ENCODE data around the gene SIRT4. TPM values are rescaled to one million over a fixed set of nuclear protein-coding genes. Genes with fewer than 3 reads are reported as not detected.

SIRT4 gene
- total and polyA plus RNA-seq, 2 of the 13 experiments (the other 11 are each of a cell fraction or from before 2014, with no cell fraction given): 3.4 to 5.8 TPM

DNA sequence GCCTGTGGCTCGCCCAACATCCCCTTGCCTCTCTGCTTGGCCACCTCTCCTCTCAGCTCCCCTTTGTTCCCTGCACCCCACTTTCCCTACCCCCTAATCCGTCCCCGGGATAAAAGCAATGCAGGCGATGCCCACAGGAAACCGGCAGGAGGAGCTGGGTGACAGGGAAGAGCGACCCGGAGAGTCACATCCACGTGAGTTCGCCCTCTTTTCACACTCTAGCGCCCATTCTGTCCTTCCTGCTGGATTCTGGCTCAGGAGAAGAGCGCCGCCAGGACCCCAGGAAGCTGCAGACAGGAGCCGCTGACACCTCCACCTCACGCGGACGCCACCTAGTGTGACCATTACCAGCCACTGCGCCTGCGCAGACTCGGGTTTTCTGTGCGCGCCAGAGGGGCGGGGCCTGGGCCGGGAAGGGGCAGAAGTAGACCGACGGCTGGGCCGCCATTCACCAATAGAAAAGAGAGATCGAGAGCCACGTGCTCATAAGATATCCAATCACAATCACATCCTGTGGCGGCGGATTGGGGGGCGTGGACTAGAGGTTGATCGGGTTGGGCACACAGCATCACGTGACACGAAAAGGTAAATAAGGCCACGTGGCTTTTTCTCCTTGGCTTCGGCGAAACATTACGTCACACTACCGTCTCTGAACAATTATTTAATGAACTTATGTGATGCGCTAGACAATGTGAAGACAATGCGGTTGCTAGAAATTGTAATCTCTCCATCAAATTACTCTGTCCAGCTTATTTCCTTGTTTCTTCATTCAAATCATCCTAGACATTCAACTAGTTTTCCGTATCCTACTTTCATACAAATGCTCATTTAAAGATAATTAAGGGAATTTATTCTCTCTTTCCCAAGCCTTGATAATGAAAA is 15.3 kb downstream of the SIRT4 start (continued):
- TF ChIP-seq RXRA (CRISPR knock-in tag; IDR thresholded peaks at IDR 0.05): peak; percentile 33; the same call in 1 of the 2 replicates
- peak; percentile 36; the same call in 1 of the 2 replicates for TF ChIP-seq ATF3 (CRISPR knock-in tag; IDR thresholded peaks at IDR 0.05)
- peak; percentile 33; the same call in 1 of the 2 replicates for TF ChIP-seq RERE (CRISPR knock-in tag; IDR thresholded peaks at IDR 0.05; ENCODE audit: low read depth)
- TF ChIP-seq PCBP2 (optimal IDR thresholded peaks at IDR 0.05; ENCODE audit: low read depth, low read length, poor library complexity, severe bottlenecking): no peak
- TF ChIP-seq ZNF24 (IDR thresholded peaks at IDR 0.05): no peak
- no peak for TF ChIP-seq TBP (CRISPR knock-in tag; IDR thresholded peaks at IDR 0.05)
- TF ChIP-seq RFX1 (IDR thresholded peaks at IDR 0.05): no peak
- TF ChIP-seq GATA4 (IDR thresholded peaks at IDR 0.05; ENCODE audit: borderline replicate concordance, low read depth): 0 out of 2 replicates have a peak, but pooled peaks have one; percentile 18
- TF ChIP-seq ZGPAT (CRISPR knock-in tag; IDR thresholded peaks at IDR 0.05): peak; percentile 35; the same call in 1 of the 2 replicates
- TF ChIP-seq, protein P1, sequence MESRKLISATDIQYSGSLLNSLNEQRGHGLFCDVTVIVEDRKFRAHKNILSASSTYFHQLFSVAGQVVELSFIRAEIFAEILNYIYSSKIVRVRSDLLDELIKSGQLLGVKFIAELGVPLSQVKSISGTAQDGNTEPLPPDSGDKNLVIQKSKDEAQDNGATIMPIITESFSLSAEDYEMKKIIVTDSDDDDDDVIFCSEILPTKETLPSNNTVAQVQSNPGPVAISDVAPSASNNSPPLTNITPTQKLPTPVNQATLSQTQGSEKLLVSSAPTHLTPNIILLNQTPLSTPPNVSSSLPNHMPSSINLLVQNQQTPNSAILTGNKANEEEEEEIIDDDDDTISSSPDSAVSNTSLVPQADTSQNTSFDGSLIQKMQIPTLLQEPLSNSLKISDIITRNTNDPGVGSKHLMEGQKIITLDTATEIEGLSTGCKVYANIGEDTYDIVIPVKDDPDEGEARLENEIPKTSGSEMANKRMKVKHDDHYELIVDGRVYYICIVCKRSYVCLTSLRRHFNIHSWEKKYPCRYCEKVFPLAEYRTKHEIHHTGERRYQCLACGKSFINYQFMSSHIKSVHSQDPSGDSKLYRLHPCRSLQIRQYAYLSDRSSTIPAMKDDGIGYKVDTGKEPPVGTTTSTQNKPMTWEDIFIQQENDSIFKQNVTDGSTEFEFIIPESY (CRISPR knock-in tag; IDR thresholded peaks at IDR 0.05): no peak
- TF ChIP-seq KAT7 (CRISPR knock-in tag; IDR thresholded peaks at IDR 0.05; ENCODE audit: borderline replicate concordance): peak; percentile 40; the same call in 1 of the 2 replicates
- no peak for TF ChIP-seq HNF4G (IDR thresholded peaks at IDR 0.05; ENCODE audit: borderline replicate concordance, low read depth, low read length)
- TF ChIP-seq HNF4G (CRISPR knock-in tag; IDR thresholded peaks at IDR 0.05; ENCODE audit: borderline replicate concordance, low read depth): no peak
- TF ChIP-seq NCOA2 (CRISPR knock-in tag; IDR thresholded peaks at IDR 0.05): peak; percentile 1; the same call in 1 of the 2 replicates
- TF ChIP-seq HNRNPUL1 (IDR thresholded peaks at IDR 0.05; ENCODE audit: low read depth, low read length): no peak
- TF ChIP-seq MAZ (IDR thresholded peaks at IDR 0.05; ENCODE audit: borderline replicate concordance, low read depth, low read length): peak; percentile 67; the same call in 1 of the 2 replicates
- TF ChIP-seq MAZ (CRISPR knock-in tag; IDR thresholded peaks at IDR 0.05; ENCODE audit: low read depth): peak; percentile 84
- 0 out of 2 replicates have a peak, but pooled peaks have one; percentile 50 for TF ChIP-seq ZSCAN12 (CRISPR knock-in tag; IDR thresholded peaks at IDR 0.05)
- no peak; the same call in 1 of the 2 replicates for TF ChIP-seq SMAD3 (CRISPR knock-in tag; IDR thresholded peaks at IDR 0.05)

All from HepG2 (cell line).